ENCODE results near the gene BEND3. TPM values are rescaled to one million over a fixed set of nuclear protein-coding genes. Genes with fewer than 3 reads are reported as not detected.
"Not testable (repeated sequence)": the region's sequence is repeated elsewhere in the genome, so short reads cannot be mapped to it uniquely, and the experiment has no call there.

BEND3 gene
- total RNA-seq, 1 donor from 2014 or later, result 5.8 TPM

DNA sequence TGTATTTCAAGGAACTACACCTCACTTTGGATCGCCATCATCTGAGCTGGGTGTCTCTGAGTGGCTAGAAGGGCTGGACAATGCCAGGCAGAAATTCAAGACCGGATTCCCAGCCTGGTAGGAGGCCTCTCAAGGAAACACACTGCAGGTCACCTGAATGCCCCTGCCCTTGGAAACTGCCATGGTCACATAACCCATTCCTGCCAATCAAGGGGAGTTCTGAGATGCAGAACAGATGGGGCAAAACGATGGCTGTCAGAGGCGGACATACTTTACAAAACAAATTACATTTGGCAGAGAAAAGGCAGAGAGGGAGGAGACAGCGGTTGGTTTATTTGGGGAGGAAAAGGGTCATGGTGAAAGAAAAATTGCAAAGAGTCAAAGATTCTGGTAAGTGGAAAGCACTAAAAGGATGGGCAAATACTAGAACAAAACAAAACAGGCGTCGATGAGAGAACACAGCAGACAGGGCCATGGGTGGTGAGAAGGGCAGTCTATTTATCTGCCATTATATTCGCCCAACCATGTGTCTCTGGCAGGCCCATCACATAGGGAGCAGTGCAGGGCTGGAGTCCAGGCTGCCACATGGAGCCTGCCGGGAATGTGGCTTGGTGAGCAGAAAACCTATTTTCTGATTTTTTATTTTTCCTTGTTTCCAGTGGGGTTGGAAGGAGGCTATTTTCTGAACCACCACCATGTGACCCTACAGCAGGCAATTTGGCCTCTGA is 13.5 kb downstream of the BEND3 start:
- no peak overlapping the region for H3K27ac Mint-ChIP-seq (ENCODE audit: unreplicated experiment)
- no peaks in the 10 kb centered on the region for H3K9me3 Mint-ChIP-seq (ENCODE audit: unreplicated experiment)
- TF ChIP-seq, protein P1, sequence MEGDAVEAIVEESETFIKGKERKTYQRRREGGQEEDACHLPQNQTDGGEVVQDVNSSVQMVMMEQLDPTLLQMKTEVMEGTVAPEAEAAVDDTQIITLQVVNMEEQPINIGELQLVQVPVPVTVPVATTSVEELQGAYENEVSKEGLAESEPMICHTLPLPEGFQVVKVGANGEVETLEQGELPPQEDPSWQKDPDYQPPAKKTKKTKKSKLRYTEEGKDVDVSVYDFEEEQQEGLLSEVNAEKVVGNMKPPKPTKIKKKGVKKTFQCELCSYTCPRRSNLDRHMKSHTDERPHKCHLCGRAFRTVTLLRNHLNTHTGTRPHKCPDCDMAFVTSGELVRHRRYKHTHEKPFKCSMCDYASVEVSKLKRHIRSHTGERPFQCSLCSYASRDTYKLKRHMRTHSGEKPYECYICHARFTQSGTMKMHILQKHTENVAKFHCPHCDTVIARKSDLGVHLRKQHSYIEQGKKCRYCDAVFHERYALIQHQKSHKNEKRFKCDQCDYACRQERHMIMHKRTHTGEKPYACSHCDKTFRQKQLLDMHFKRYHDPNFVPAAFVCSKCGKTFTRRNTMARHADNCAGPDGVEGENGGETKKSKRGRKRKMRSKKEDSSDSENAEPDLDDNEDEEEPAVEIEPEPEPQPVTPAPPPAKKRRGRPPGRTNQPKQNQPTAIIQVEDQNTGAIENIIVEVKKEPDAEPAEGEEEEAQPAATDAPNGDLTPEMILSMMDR (IDR thresholded peaks at IDR 0.05; ENCODE audit: unreplicated experiment), result no peak
- H3K36me3 Mint-ChIP-seq (ENCODE audit: low read depth, unreplicated experiment), result no peaks in the 10 kb centered on the region
- no peak overlapping the region for H3K4me3 Mint-ChIP-seq (ENCODE audit: unreplicated experiment)
- no peak for DNase-seq (ENCODE audit: low spot score)
- no peaks in the 10 kb centered on the region for H3K27me3 Mint-ChIP-seq (ENCODE audit: unreplicated experiment)
- peaks cover 11% of the 10 kb centered on the region for H3K4me1 Mint-ChIP-seq (ENCODE audit: unreplicated experiment)

DNA sequence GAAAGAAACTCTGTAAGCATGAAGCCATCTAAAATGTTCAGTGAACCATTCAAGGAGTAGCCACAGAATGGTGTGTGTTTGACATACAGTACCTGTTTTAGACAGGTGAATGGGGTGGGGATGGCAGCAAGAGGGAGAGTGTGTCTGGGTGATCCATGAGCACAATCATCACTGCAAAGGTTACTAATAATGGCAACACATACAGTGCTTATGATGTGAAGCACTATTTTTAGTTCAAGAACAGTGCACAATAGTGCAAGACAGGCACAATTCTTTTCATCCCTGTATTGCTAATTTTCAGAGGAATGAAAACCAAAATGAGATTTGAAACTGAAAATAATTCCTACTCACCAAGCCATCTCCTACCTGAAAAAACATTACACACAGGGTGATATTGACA is 14.1 kb downstream of the BEND3 start:
- TF ChIP-seq, protein P1 (IDR thresholded peaks at IDR 0.05; ENCODE audit: unreplicated experiment), result no peak
- no peak for DNase-seq (ENCODE audit: low spot score)

DNA sequence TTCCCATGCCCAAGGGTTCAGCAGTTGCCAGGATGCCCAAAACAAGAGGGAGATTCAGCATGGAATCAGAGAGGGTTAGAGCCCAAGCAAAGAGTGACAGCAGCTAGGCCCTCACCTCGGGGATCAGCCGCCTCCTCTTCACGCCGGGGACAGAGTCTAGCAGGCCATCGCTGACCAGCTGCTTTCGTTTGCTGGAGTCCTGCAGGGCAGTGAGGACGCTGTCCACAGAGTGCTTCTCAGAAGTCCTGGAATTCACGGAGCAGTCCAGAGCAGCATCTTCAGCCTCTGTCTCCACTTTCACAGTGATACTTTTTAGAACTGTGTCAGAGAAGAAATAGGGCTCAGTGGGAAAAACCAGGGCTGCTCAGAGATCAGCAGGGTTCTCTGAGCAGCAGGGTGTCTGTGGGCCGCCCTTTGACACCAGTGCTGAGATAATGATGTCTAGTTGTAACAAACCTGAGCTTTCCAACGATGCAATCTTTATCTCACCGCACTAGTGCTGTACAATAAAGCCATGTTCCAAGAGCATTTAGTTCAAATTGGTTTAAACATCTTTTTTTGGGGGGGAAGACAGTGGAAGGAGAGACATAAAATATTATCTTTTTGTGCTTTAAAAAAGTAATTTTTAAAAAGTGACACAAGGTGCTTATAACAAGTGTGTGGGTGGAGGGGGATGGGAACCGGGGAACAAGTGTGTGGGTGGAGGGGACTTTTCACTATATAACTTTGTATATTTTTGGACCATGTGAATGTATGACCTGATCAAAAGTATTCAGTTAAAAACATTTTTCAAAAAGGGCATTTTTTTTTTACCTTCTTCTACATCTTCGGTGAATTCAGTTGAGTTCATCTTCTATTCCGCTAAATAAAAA is 16.6 kb downstream of the BEND3 start:
- TF ChIP-seq, protein P1 (IDR thresholded peaks at IDR 0.05; ENCODE audit: unreplicated experiment), result no peak
- H3K27me3 Mint-ChIP-seq (ENCODE audit: unreplicated experiment), result no peaks in the 10 kb centered on the region
- H3K9me3 Mint-ChIP-seq (ENCODE audit: unreplicated experiment), result no peaks in the 10 kb centered on the region
- no peaks in the 10 kb centered on the region for H3K4me1 Mint-ChIP-seq (ENCODE audit: unreplicated experiment)
- no peak overlapping the region for H3K4me3 Mint-ChIP-seq (ENCODE audit: unreplicated experiment)
- H3K36me3 Mint-ChIP-seq (ENCODE audit: low read depth, unreplicated experiment), result no peaks in the 10 kb centered on the region
- no peak overlapping the region for H3K27ac Mint-ChIP-seq (ENCODE audit: unreplicated experiment)
- DNase-seq (ENCODE audit: low spot score), result no peak

More for the DNA sequence above, 14.1 kb downstream of the BEND3 start:
- no peaks in the 10 kb centered on the region for H3K27me3 Mint-ChIP-seq (ENCODE audit: unreplicated experiment)
- H3K36me3 Mint-ChIP-seq (ENCODE audit: low read depth, unreplicated experiment), result no peaks in the 10 kb centered on the region
- H3K27ac Mint-ChIP-seq (ENCODE audit: unreplicated experiment), result no peak overlapping the region
- H3K4me1 Mint-ChIP-seq (ENCODE audit: unreplicated experiment), result peaks cover 10% of the 10 kb centered on the region
- no peak overlapping the region for H3K4me3 Mint-ChIP-seq (ENCODE audit: unreplicated experiment)
- H3K9me3 Mint-ChIP-seq (ENCODE audit: unreplicated experiment), result no peaks in the 10 kb centered on the region

DNA sequence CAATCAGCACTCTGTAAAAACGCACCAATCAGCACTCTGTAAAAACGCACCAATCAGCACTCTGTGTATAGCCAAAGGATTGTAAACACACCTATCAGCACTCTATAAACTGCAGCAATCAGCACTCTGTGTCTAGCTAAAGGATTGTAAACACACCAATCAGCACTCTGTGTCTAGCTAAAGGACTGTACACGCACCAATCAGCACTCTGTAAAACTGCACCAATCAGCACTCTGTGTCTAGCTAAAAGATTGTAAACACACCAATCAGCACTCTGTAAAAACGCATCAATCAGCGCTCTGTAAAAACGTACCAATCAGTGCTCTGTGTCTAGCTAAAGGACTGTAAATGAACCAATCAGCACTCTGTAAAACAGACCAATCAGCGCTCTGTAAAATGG is 30.9 kb downstream of the BEND3 start:
- not testable (repeated sequence) for H3K9me3 Mint-ChIP-seq (ENCODE audit: unreplicated experiment); H3K4me1 Mint-ChIP-seq (ENCODE audit: unreplicated experiment); H3K27me3 Mint-ChIP-seq (ENCODE audit: unreplicated experiment); H3K27ac Mint-ChIP-seq (ENCODE audit: unreplicated experiment); DNase-seq (ENCODE audit: low spot score); H3K4me3 Mint-ChIP-seq (ENCODE audit: unreplicated experiment)
- H3K36me3 Mint-ChIP-seq (ENCODE audit: low read depth, unreplicated experiment), result peaks cover 15% of the 10 kb centered on the region

DNA sequence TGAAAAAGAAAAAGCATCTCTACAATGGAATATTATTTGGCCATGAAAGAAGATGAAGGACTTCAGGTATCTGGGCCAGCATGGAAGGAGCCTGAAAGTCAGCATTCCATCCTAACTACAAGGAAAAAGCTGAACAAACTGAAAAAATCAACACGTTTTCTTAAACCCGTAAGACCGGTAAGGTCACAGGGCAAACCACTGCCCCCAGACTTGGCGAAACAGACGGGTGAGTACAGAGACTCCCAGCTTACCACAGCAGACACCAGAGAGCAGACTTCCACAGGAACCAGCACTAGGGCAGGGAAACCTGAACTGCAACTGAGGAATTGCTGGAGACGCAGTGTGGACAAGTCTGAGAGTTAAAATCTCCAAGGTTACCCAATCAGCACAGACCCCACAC is 31.4 kb downstream of the BEND3 start:
- DNase-seq (ENCODE audit: low spot score), result no peak
- no peaks in the 10 kb centered on the region for H3K4me1 Mint-ChIP-seq (ENCODE audit: unreplicated experiment)
- no peak overlapping the region for H3K27ac Mint-ChIP-seq (ENCODE audit: unreplicated experiment)
- H3K27me3 Mint-ChIP-seq (ENCODE audit: unreplicated experiment), result peaks cover 3% of the 10 kb centered on the region
- no peaks in the 10 kb centered on the region for H3K9me3 Mint-ChIP-seq (ENCODE audit: unreplicated experiment)
- TF ChIP-seq, protein P1 (IDR thresholded peaks at IDR 0.05; ENCODE audit: unreplicated experiment), result no peak
- peaks cover 15% of the 10 kb centered on the region for H3K36me3 Mint-ChIP-seq (ENCODE audit: low read depth, unreplicated experiment)
- peak overlapping the region; percentile 7 for H3K4me3 Mint-ChIP-seq (ENCODE audit: unreplicated experiment)
